Measurements from ENCODE around the gene ZNF710. TPM values are rescaled to one million over a fixed set of nuclear protein-coding genes. Genes with fewer than 3 reads are reported as not detected.
A peak's percentile ranks its signal among the peaks of the same experiment; 100 is the strongest.
"Not testable (repeated sequence)": the region's sequence is repeated elsewhere in the genome, so short reads cannot be mapped to it uniquely, and the experiment has no call there.

ZNF710 gene
- total RNA-seq, 1 experiment from 2014 or later, result 4.5 TPM

GRCh38 chr15:90055182-90055581 lies 54.1 kb downstream of the ZNF710 start:
- no peak for DNase-seq (ENCODE audit: extremely low read depth, low read depth)

- no peak for DNase-seq (ENCODE audit: extremely low read depth, low read depth)
Measured at GRCh38 chr15:90056529-90056928, 55.4 kb downstream of the ZNF710 start.

- no peak for DNase-seq (ENCODE audit: extremely low read depth, low read depth)
Measured at GRCh38 chr15:90058308-90058707, 57.2 kb downstream of the ZNF710 start.

- DNase-seq (ENCODE audit: extremely low read depth, low read depth), result no peak
Measured at GRCh38 chr15:90058775-90059174, 57.7 kb downstream of the ZNF710 start.

GRCh38 chr15:90059208-90059985 lies 58.3 kb downstream of the ZNF710 start:
- DNase-seq (ENCODE audit: extremely low read depth, low read depth), result no peak

GRCh38 chr15:90060797-90061196 lies 59.7 kb downstream of the ZNF710 start:
- no peak for DNase-seq (ENCODE audit: extremely low read depth, low read depth)

GRCh38 chr15:90062023-90062442 lies 60.9 kb downstream of the ZNF710 start:
- no peak for DNase-seq (ENCODE audit: extremely low read depth, low read depth)

GRCh38 chr15:90062462-90062932 lies 61.4 kb downstream of the ZNF710 start:
- DNase-seq (ENCODE audit: extremely low read depth, low read depth), result no peak

GRCh38 chr15:90062973-90063769 lies 62.0 kb downstream of the ZNF710 start:
- DNase-seq (ENCODE audit: extremely low read depth, low read depth), result no peak

GRCh38 chr15:90063770-90064247 lies 62.7 kb downstream of the ZNF710 start:
- no peak for DNase-seq (ENCODE audit: extremely low read depth, low read depth)

- DNase-seq (ENCODE audit: extremely low read depth, low read depth), result no peak
Measured at GRCh38 chr15:90064911-90065681, 64.0 kb downstream of the ZNF710 start.

GRCh38 chr15:90065682-90066049 lies 64.5 kb downstream of the ZNF710 start:
- no peak for DNase-seq (ENCODE audit: extremely low read depth, low read depth)

- no peak for DNase-seq (ENCODE audit: extremely low read depth, low read depth)
Measured at GRCh38 chr15:90067181-90067952, 66.2 kb downstream of the ZNF710 start.

- DNase-seq (ENCODE audit: extremely low read depth, low read depth), result no peak
Measured at GRCh38 chr15:90067953-90068606, 67.0 kb downstream of the ZNF710 start.

- DNase-seq (ENCODE audit: extremely low read depth, low read depth), result not testable (repeated sequence)
Measured at GRCh38 chr15:90070623-90071022, 69.5 kb downstream of the ZNF710 start.

GRCh38 chr15:90071220-90071807 lies 70.2 kb downstream of the ZNF710 start:
- DNase-seq (ENCODE audit: extremely low read depth, low read depth), result peak; percentile 46

GRCh38 chr15:90072978-90073640 lies 72.0 kb downstream of the ZNF710 start:
- DNase-seq (ENCODE audit: extremely low read depth, low read depth), result no peak

- DNase-seq (ENCODE audit: extremely low read depth, low read depth), result no peak
Measured at GRCh38 chr15:90074023-90074422, 72.9 kb downstream of the ZNF710 start.

- no peak for DNase-seq (ENCODE audit: extremely low read depth, low read depth)
Measured at GRCh38 chr15:90074916-90075315, 73.8 kb downstream of the ZNF710 start.
